Measurements from ENCODE around the gene MACROD2. TPM values are rescaled to one million over a fixed set of nuclear protein-coding genes. Genes with fewer than 3 reads are reported as not detected.

MACROD2 gene
- total RNA-seq, 4 donors from 2014 or later: 4.0 to 14.1 (median 10.4) TPM

GRCh38 chr20:15059438-15059837, 1064.1 kb downstream of the MACROD2 start:
- no peak overlapping the region for H3K4me3 ChIP-seq
- H3K36me3 ChIP-seq: no peaks in the 10 kb centered on the region
- no peak for DNase-seq (ENCODE audit: low spot score in 2 of 2)
- H3K4me1 ChIP-seq: no peaks in the 10 kb centered on the region
- H3K9me3 ChIP-seq: no peaks in the 10 kb centered on the region
- H3K27me3 ChIP-seq: no peaks in the 10 kb centered on the region
- H3K27ac ChIP-seq: no peak overlapping the region
- TF ChIP-seq EP300 (IDR thresholded peaks at IDR 0.05): no peak
- no peak for TF ChIP-seq POLR2A (IDR thresholded peaks at IDR 0.05)
- TF ChIP-seq, protein P1, sequence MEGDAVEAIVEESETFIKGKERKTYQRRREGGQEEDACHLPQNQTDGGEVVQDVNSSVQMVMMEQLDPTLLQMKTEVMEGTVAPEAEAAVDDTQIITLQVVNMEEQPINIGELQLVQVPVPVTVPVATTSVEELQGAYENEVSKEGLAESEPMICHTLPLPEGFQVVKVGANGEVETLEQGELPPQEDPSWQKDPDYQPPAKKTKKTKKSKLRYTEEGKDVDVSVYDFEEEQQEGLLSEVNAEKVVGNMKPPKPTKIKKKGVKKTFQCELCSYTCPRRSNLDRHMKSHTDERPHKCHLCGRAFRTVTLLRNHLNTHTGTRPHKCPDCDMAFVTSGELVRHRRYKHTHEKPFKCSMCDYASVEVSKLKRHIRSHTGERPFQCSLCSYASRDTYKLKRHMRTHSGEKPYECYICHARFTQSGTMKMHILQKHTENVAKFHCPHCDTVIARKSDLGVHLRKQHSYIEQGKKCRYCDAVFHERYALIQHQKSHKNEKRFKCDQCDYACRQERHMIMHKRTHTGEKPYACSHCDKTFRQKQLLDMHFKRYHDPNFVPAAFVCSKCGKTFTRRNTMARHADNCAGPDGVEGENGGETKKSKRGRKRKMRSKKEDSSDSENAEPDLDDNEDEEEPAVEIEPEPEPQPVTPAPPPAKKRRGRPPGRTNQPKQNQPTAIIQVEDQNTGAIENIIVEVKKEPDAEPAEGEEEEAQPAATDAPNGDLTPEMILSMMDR (IDR thresholded peaks at IDR 0.05): no peak

- no peaks in the 10 kb centered on the region for H3K27me3 ChIP-seq
- no peaks in the 10 kb centered on the region for H3K9me3 ChIP-seq
- no peak overlapping the region for H3K4me3 ChIP-seq
- no peak for DNase-seq (ENCODE audit: low spot score in 2 of 2)
- 80 to 84% methylated on average over 8 of the region's 8 CpGs for WGBS, 2 donors
- H3K4me1 ChIP-seq: no peaks in the 10 kb centered on the region
- TF ChIP-seq EP300 (IDR thresholded peaks at IDR 0.05): no peak
- H3K27ac ChIP-seq: no peak overlapping the region
- no peaks in the 10 kb centered on the region for H3K36me3 ChIP-seq
Measured at GRCh38 chr20:15060265-15061060, 1065.1 kb downstream of the MACROD2 start.

GRCh38 chr20:15061061-15061430, 1065.7 kb downstream of the MACROD2 start:
- DNase-seq (ENCODE audit: low spot score in 2 of 2): no peak
- TF ChIP-seq, protein P1 (IDR thresholded peaks at IDR 0.05): no peak
- TF ChIP-seq POLR2A (IDR thresholded peaks at IDR 0.05) (no peak), EP300 (IDR thresholded peaks at IDR 0.05) (no peak)
- 91 to 92% methylated on average over 2 of the region's 2 CpGs for WGBS, 2 donors
- no peaks in the 10 kb centered on the region for H3K27me3 ChIP-seq
- H3K36me3 ChIP-seq: no peaks in the 10 kb centered on the region
- no peaks in the 10 kb centered on the region for H3K4me1 ChIP-seq
- H3K27ac ChIP-seq: no peak overlapping the region
- H3K4me3 ChIP-seq: no peak overlapping the region
- no peaks in the 10 kb centered on the region for H3K9me3 ChIP-seq

GRCh38 chr20:15061955-15062354, 1066.6 kb downstream of the MACROD2 start:
- Histone ChIP-seq H3K4me3 (no peak overlapping the region), H3K36me3 (no peaks in the 10 kb centered on the region), H3K9me3 (no peaks in the 10 kb centered on the region), H3K27me3 (no peaks in the 10 kb centered on the region), H3K4me1 (no peaks in the 10 kb centered on the region), H3K27ac (no peak overlapping the region)
- WGBS, 2 donors: 78 to 90% methylated on average over 1 of the region's 1 CpG
- TF ChIP-seq, protein P1 (IDR thresholded peaks at IDR 0.05): no peak
- no peak for TF ChIP-seq POLR2A (IDR thresholded peaks at IDR 0.05)
- TF ChIP-seq EP300 (IDR thresholded peaks at IDR 0.05): no peak
- no peak for DNase-seq (ENCODE audit: low spot score in 2 of 2)

DNA sequence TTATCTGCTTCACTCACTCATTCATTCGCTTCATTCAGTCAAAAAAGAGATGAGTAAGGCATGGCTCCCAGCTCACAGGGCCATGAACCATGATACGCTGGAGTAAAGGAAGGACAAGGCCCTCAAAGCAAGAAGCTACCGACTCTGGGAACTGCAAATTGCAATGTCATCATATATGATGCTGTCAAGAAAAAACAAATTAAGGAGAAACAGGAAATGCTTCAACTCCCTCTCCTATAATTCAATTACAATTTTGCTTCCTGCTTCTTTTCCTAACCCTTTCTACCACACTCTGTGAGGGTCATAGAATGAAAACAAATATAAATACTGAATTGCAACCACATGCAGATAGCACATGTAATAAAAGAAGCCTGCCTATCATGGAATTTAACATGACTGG, 1067.8 kb downstream of the MACROD2 start:
- H3K4me3 ChIP-seq: no peak overlapping the region
- no peaks in the 10 kb centered on the region for H3K27me3 ChIP-seq
- no peak overlapping the region for H3K27ac ChIP-seq
- H3K9me3 ChIP-seq: no peaks in the 10 kb centered on the region
- WGBS, 2 donors: 57 to 61% methylated on average over 3 of the region's 3 CpGs
- no peaks in the 10 kb centered on the region for H3K36me3 ChIP-seq
- TF ChIP-seq POLR2A (IDR thresholded peaks at IDR 0.05) (no peak), EP300 (IDR thresholded peaks at IDR 0.05) (no peak)
- TF ChIP-seq, protein P1 (IDR thresholded peaks at IDR 0.05): no peak
- no peaks in the 10 kb centered on the region for H3K4me1 ChIP-seq
- no peak for DNase-seq (ENCODE audit: low spot score in 2 of 2)

Data from tibial nerve (tissue), 4 donors.